Mucosa of descending colon (tissue), 3 donors: ENCODE results near the gene NPHP4. TPM values are rescaled to one million over a fixed set of nuclear protein-coding genes. Genes with fewer than 3 reads are reported as not detected.

Experiments used
- ATAC-seq: fragments of 200-7000 bp; cut with Tn5 transposase; one replicate; pipeline ENCODE4 v1.9.1; 2020; ENCODE audit warnings: mild to moderate bottlenecking, moderate library complexity
- DNase-seq, 3 donors: peaks; one replicate each; pipeline ENCODE4 v3.0.0-alpha.2; 2020
- H3K36me3 ChIP-seq: fragments of 200-600 bp; one replicate; pipeline ENCODE4 v1.8.0; 2021; ENCODE audit warnings: low read depth, mild to moderate bottlenecking
- H3K4me1 ChIP-seq: fragments of 200-600 bp; one replicate; pipeline ENCODE4 v1.8.0; 2021; ENCODE audit warnings: low read depth, mild to moderate bottlenecking
- H3K4me3 ChIP-seq: fragments of 200-600 bp; one replicate; pipeline ENCODE4 v1.8.0; 2021; ENCODE audit warnings: mild to moderate bottlenecking
- H3K9me3 ChIP-seq: fragments of 200-600 bp; one replicate; pipeline ENCODE4 v1.8.0; 2021; ENCODE audit warnings: mild to moderate bottlenecking
- intact Hi-C, 2 donors: fragments of 100-400 bp; cut with DNase I in 1 of 2; cut with micrococcal nuclease in 1 of 2; formaldehyde crosslinking; loops; one replicate each; pipeline versions ENCODE4 v1.11.0 to v1.11.1; 2022; cut with DNase I, micrococcal nuclease
- total RNA-seq, 3 donors: library from RNA; stranded (reverse); fragmentation: NEBNext Ultra II Directional in 2 of 3; extraction: Animal tissue kit (Norgen Biotek cat#: 25700) in 2 of 3; gene quantifications; one replicate each; pipeline versions ENCODE4 v1.2.1 to v1.2.4, GENCODE V29; 2021 to 2023
- TF ChIP-seq, protein P1 (sequence below): fragments of 200-600 bp; IDR thresholded peaks from one replicate; pipeline ENCODE4 v1.8.0; 2022; ENCODE audit warnings: antibody characterized with exemption, mild to moderate bottlenecking
- donor health status: DM: no; HTN: no; CAD: no; lungs with moderate emphysema.
- donor health status: DM: no; HTN: no; CAD: no.
- donor health status: DM: no; HTN: yes; CAD: no.

NPHP4 gene
- total RNA-seq, 3 donors from 2014 or later = 7.5 to 12.2 (median 10.3) TPM

DNA sequence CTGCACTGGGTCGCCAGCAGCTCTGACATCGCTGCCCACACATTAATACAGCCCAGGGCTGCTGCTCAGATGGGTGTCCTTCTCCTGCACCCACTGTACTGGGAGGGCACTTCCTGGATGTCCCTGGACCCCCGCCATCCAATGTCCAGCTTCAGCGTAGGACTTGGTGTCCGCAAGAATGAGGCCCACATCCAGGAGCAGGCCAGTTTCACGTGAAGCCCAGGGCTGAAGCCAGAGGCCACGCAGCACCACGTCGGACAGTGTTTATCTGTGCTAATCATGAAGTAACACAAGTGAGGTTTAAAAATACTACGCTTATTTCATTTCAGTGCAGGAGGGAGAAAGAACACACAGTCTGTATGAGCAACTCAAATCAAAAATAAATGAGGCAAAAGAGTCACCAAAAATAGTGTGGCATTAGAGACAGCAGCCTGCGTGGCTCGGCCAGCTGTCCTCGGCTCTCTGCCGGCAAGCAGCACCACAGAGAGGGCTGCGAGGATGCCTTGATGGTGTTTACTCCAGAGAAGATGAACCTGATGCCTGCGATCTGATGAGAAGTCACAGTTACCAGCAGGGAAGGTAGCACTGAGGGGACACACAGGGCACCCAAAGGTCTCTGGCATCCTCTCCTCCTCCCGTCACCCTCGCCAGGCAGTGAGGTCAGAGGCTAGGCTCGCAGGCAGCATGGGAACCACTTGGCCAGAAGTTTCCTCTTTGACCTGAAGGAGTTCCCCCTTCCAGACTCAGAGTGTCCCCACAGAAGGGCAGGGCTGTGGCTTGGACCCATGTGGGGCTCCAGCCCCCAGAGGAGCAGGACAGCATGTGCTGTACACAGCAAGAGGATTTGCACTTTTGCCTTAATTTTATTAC lies 22.1 kb upstream of the NPHP4 start:
- peak in 1 of 3 donors; percentile 43 for DNase-seq
- intact Hi-C loops = no loop called here
- Histone ChIP-seq H3K9me3 (no peaks in the 10 kb centered on the region), H3K4me1 (no peaks in the 10 kb centered on the region), H3K36me3 (no peaks in the 10 kb centered on the region), H3K4me3 (no peak overlapping the region)
- ATAC-seq = no peak
- TF ChIP-seq, protein P1, sequence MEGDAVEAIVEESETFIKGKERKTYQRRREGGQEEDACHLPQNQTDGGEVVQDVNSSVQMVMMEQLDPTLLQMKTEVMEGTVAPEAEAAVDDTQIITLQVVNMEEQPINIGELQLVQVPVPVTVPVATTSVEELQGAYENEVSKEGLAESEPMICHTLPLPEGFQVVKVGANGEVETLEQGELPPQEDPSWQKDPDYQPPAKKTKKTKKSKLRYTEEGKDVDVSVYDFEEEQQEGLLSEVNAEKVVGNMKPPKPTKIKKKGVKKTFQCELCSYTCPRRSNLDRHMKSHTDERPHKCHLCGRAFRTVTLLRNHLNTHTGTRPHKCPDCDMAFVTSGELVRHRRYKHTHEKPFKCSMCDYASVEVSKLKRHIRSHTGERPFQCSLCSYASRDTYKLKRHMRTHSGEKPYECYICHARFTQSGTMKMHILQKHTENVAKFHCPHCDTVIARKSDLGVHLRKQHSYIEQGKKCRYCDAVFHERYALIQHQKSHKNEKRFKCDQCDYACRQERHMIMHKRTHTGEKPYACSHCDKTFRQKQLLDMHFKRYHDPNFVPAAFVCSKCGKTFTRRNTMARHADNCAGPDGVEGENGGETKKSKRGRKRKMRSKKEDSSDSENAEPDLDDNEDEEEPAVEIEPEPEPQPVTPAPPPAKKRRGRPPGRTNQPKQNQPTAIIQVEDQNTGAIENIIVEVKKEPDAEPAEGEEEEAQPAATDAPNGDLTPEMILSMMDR = no peak

DNA sequence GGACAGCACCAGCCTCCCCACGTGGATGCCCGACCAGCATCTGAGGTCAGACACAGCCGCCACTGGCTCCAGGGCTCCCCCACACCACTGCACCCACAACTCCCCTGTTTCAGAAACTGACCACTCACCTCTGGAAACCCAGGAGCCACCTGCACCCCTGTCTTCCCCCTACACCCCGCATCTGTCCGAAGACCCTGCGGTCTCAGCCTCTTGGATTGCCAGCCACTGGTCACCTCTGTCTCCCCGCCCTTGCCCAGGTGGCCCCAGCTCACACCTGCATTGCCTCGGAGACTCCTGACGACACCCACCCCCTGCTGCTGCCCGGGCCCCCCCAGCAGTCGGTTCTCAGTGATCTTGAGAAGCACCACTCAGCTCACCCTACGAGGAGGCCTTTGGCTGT lies 21.3 kb upstream of the NPHP4 start:
- intact Hi-C loops = no loop called here
- H3K4me3 ChIP-seq = no peak overlapping the region
- ATAC-seq (no peak), DNase-seq (peak in 1 of 3 donors; percentile 36)
- H3K36me3 ChIP-seq = no peaks in the 10 kb centered on the region
- H3K9me3 ChIP-seq = no peaks in the 10 kb centered on the region
- no peaks in the 10 kb centered on the region for H3K4me1 ChIP-seq
- TF ChIP-seq, protein P1 = no peak

GRCh38 chr1:6012529-6013318 lies 20.5 kb upstream of the NPHP4 start:
- intact Hi-C loops = no loop called here
- DNase-seq = peak in 2 of 3 donors; percentile 9 to 21
- Histone ChIP-seq H3K4me1 (no peaks in the 10 kb centered on the region), H3K4me3 (no peak overlapping the region), H3K9me3 (no peaks in the 10 kb centered on the region), H3K36me3 (no peaks in the 10 kb centered on the region)
- TF ChIP-seq, protein P1 = no peak
- ATAC-seq = no peak

- TF ChIP-seq, protein P1 = no peak
- ATAC-seq (no peak), DNase-seq (no peak)
- Histone ChIP-seq H3K4me3 (no peak overlapping the region), H3K4me1 (no peaks in the 10 kb centered on the region), H3K36me3 (no peaks in the 10 kb centered on the region), H3K9me3 (no peaks in the 10 kb centered on the region)
- intact Hi-C loops = no loop called here
These were observed 19.7 kb upstream of the NPHP4 start for GRCh38 chr1:6011946-6012258.

- intact Hi-C loops = no loop called here
- Histone ChIP-seq H3K4me3 (no peak overlapping the region), H3K9me3 (no peaks in the 10 kb centered on the region), H3K4me1 (no peaks in the 10 kb centered on the region), H3K36me3 (no peaks in the 10 kb centered on the region)
- DNase-seq = peak in 1 of 3 donors; percentile 43
- TF ChIP-seq, protein P1 = no peak
- no peak for ATAC-seq
These were observed 19.1 kb upstream of the NPHP4 start for GRCh38 chr1:6011161-6011945.
